K562 (cell line): Measurements from ENCODE around the gene YBX2. TPM values are rescaled to one million over a fixed set of nuclear protein-coding genes. Genes with fewer than 3 reads are reported as not detected.

Experiments used
- CXXC5 ChIP-seq: fragments of 250-450 bp; sonication (Bioruptor Pico); IDR thresholded peaks from 2 replicates; pipeline ENCODE4 v1.8.0; 2022; ENCODE audit warnings: inconsistent platforms, mild to moderate bottlenecking, moderate library complexity
- DACH1 ChIP-seq: fragments of 450-650 bp; IDR thresholded peaks from 2 replicates; pipeline ENCODE4 v1.6.1; 2018; ENCODE audit not compliant: partially characterized antibody
- HNRNPLL ChIP-seq: fragments of 200-400 bp; formaldehyde crosslinking; IDR thresholded peaks from 2 replicates; pipeline ENCODE4 v1.6.1; 2017; ENCODE audit warnings: low read length, low read depth, mild to moderate bottlenecking; ENCODE audit not compliant: poor library complexity, severe bottlenecking
- IRF1 ChIP-seq: sonication (generic); formaldehyde crosslinking; IDR thresholded peaks from 2 replicates; pipeline ENCODE4 v1.8.0; 2022; ENCODE audit warnings: missing genetic modification reagents, mild to moderate bottlenecking, borderline replicate concordance
- MED1 ChIP-seq: sonication (generic); formaldehyde crosslinking; IDR thresholded peaks from 2 replicates; pipeline ENCODE4 v1.8.1; 2023; ENCODE audit warnings: missing genetic modification reagents, borderline replicate concordance
- NFYB ChIP-seq: IDR thresholded peaks from 2 replicates; pipeline ENCODE4 v1.6.1; 2011; ENCODE audit warnings: mild to moderate bottlenecking, moderate library complexity; ENCODE audit not compliant: insufficient read length; ENCODE audit errors: extremely low read depth
- NUFIP1 ChIP-seq: fragments of 450-650 bp; IDR thresholded peaks from 2 replicates; pipeline ENCODE4 v1.6.1; 2018; ENCODE audit not compliant: partially characterized antibody
- SPI1 ChIP-seq: IDR thresholded peaks from 2 replicates; pipeline ENCODE4 v1.6.1; 2011; ENCODE audit warnings: low read depth, low read length, control low read depth, borderline replicate concordance
- THRA ChIP-seq: fragments of 450-650 bp; IDR thresholded peaks from 2 replicates; pipeline ENCODE4 v1.6.1; 2017; ENCODE audit warnings: mild to moderate bottlenecking, moderate library complexity
- ZBTB1 ChIP-seq: sonication (generic); formaldehyde crosslinking; IDR thresholded peaks from 2 replicates; pipeline ENCODE4 v1.8.1; 2023; ENCODE audit warnings: missing genetic modification reagents, low read depth, mild to moderate bottlenecking, borderline replicate concordance
- polyA plus RNA-seq, 8 experiments: library from polyadenylated mRNA; depleted of rRNA in 4 of 8; stranded (reverse) in 5 of 8; unstranded in 3 of 8; fragments of >200 nt; fragmentation: Nextera tagmentation in 2 of 8; fragmentation: Illumina TruSeq in 1 of 8; extraction: Ambion mirVana in 2 of 8; extraction: Trizol in 1 of 8; gene quantifications; 2 replicates each; pipeline versions ENCODE4 v1.2.1 to v1.2.3, GENCODE V29; 2011 to 2014; ENCODE audit warnings: inconsistent platforms in 1 of 8, missing spikeins in 1 of 8
- total RNA-seq, 7 experiments: library from RNA; depleted of rRNA in 6 of 7; stranded (reverse); fragments of >200 nt in 6 of 7; fragmentation: Illumina TruSeq in 2 of 7; extraction: Trizol in 2 of 7; gene quantifications; 2 replicates each; pipeline versions ENCODE4 v1.2.1 to v1.2.3, GENCODE V29; 2011 to 2021; ENCODE audit warnings: low replicate concordance in 1 of 7
- TF ChIP-seq, protein P1 (sequence below), 2 experiments: fragments of 200-800 bp in 1 of 2; sonication (Bioruptor generic) in 1 of 2; sonication (generic) in 1 of 2; formaldehyde crosslinking in 1 of 2; IDR thresholded peaks in 1 of 2; conservative IDR thresholded peaks in 1 of 2; 2 replicates each; pipeline versions ENCODE4 v1.5.0 to v1.6.1; 2016 to 2020; ENCODE audit warnings: missing compliant biosample characterization in 1 of 2, missing genetic modification characterization in 1 of 2, missing genetic modification reagents in 1 of 2
- TF ChIP-seq, protein P2 (sequence below): fragments of 450-650 bp; formaldehyde crosslinking; IDR thresholded peaks from 2 replicates; pipeline ENCODE4 v1.4.0; 2022; ENCODE audit warnings: missing genetic modification characterization
- TF ChIP-seq, protein P3 (sequence below): fragments of 200-800 bp; sonication (Bioruptor generic); IDR thresholded peaks from 2 replicates; pipeline ENCODE4 v1.6.1; 2017; ENCODE audit warnings: missing genetic modification characterization, missing compliant biosample characterization
- TF ChIP-seq, protein P4 (sequence below): fragments of 450-650 bp; IDR thresholded peaks from 2 replicates; pipeline ENCODE4 v1.7.0; 2016; ENCODE audit warnings: borderline replicate concordance
- TF ChIP-seq, protein P5 (sequence below): sonication (generic); formaldehyde crosslinking; IDR thresholded peaks from 2 replicates; pipeline ENCODE4 v1.9.0; 2022; ENCODE audit warnings: mild to moderate bottlenecking, missing genetic modification reagents

The YBX2 gene
- total and polyA plus RNA-seq, 9 of the 15 experiments (the other 6 are each of a cell fraction or from before 2014, with no cell fraction given): 0.03 to 0.59 (median 0.27) TPM; not detected in 6

DNA sequence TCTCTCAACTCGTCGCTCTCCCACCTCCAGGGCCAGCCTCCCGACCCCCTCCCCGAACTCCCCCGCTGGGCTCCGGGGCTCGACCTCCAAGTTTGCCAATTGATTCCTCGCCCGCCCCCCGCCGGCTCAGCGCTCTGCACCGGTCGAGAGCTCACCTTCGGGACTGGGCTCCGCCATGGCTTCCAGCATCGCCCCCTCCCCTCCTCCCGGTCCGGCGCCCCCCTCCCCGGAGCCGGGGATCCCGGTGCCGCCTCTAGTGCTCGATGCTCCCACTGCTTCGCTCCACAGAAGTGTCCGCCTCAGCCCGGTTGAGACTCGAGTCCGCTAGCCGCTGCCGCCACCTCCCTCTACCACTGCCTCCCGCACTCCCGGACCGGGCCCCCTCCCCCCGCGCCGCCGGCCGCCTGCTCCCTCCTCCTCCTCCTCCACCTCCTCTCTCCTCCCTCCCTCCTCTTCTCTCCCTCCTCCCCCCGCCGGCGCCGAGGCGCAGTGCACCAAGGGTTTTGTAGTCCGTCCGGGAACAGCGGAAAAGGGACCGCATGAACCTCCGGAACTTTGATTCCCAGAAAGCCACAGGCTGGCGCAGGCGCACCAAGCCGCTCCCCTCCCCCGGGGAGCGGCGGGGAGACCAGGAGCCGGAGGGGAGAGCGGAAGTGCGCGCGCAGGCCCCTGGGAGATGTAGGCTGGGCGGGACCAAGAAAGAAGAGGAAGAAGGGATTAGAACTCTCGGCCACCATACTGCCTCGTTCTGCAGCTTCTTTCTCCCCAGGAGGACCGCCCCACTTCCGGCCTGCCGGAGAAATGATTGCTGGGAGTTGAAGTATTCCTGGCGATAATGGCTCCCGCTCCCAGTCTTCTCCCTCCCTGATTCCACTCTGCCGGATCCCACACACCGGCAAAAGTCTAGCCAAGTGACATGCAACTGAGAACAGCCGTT lies 55.1 kb downstream of the YBX2 start, which contains the start of gene PHF23 (continued):
- TF ChIP-seq IRF1 (CRISPR knock-in tag) (no peak), MED1 (CRISPR knock-in tag) (no peak), HNRNPLL (peak; percentile 90), NUFIP1 (no peak), THRA (no peak), NFYB (no peak), SPI1 (peak; percentile 85), ZBTB1 (CRISPR knock-in tag) (no peak), CXXC5 (CRISPR knock-in tag) (peak; percentile 53), DACH1 (no peak)
- TF ChIP-seq, protein P1, sequence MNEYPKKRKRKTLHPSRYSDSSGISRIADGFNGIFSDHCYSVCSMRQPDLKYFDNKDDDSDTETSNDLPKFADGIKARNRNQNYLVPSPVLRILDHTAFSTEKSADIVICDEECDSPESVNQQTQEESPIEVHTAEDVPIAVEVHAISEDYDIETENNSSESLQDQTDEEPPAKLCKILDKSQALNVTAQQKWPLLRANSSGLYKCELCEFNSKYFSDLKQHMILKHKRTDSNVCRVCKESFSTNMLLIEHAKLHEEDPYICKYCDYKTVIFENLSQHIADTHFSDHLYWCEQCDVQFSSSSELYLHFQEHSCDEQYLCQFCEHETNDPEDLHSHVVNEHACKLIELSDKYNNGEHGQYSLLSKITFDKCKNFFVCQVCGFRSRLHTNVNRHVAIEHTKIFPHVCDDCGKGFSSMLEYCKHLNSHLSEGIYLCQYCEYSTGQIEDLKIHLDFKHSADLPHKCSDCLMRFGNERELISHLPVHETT (CRISPR knock-in tag; conservative IDR thresholded peaks at IDR 0.05 in 1 of 2, IDR thresholded peaks at IDR 0.05 in 1 of 2): peak in 1 of 2 experiments; percentile 81; a peak in 2 of 4 replicates
- TF ChIP-seq, protein P2, sequence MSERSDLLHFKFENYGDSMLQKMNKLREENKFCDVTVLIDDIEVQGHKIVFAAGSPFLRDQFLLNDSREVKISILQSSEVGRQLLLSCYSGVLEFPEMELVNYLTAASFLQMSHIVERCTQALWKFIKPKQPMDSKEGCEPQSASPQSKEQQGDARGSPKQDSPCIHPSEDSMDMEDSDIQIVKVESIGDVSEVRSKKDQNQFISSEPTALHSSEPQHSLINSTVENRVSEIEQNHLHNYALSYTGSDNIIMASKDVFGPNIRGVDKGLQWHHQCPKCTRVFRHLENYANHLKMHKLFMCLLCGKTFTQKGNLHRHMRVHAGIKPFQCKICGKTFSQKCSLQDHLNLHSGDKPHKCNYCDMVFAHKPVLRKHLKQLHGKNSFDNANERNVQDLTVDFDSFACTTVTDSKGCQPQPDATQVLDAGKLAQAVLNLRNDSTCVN: 0 out of 2 replicates have a peak, but pooled peaks have one; percentile 37
- TF ChIP-seq, protein P3, sequence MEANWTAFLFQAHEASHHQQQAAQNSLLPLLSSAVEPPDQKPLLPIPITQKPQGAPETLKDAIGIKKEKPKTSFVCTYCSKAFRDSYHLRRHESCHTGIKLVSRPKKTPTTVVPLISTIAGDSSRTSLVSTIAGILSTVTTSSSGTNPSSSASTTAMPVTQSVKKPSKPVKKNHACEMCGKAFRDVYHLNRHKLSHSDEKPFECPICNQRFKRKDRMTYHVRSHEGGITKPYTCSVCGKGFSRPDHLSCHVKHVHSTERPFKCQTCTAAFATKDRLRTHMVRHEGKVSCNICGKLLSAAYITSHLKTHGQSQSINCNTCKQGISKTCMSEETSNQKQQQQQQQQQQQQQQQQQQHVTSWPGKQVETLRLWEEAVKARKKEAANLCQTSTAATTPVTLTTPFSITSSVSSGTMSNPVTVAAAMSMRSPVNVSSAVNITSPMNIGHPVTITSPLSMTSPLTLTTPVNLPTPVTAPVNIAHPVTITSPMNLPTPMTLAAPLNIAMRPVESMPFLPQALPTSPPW (CRISPR knock-in tag): peak; percentile 99
- TF ChIP-seq, protein P4, sequence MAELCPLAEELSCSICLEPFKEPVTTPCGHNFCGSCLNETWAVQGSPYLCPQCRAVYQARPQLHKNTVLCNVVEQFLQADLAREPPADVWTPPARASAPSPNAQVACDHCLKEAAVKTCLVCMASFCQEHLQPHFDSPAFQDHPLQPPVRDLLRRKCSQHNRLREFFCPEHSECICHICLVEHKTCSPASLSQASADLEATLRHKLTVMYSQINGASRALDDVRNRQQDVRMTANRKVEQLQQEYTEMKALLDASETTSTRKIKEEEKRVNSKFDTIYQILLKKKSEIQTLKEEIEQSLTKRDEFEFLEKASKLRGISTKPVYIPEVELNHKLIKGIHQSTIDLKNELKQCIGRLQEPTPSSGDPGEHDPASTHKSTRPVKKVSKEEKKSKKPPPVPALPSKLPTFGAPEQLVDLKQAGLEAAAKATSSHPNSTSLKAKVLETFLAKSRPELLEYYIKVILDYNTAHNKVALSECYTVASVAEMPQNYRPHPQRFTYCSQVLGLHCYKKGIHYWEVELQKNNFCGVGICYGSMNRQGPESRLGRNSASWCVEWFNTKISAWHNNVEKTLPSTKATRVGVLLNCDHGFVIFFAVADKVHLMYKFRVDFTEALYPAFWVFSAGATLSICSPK: no peak
- TF ChIP-seq, protein P5, sequence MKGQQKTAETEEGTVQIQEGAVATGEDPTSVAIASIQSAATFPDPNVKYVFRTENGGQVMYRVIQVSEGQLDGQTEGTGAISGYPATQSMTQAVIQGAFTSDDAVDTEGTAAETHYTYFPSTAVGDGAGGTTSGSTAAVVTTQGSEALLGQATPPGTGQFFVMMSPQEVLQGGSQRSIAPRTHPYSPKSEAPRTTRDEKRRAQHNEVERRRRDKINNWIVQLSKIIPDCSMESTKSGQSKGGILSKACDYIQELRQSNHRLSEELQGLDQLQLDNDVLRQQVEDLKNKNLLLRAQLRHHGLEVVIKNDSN (CRISPR knock-in tag): no peak
